Epidermal melanocyte (primary cell): ENCODE data around the gene FSTL1.

Experiments
- DNase-seq: peaks from one replicate; pipeline ENCODE4 v3.0.0; 2011; ENCODE audit warnings: low spot score; ENCODE audit not compliant: insufficient read length

Gene FSTL1

GRCh38 chr3:120355486-120355885 lies 95.3 kb downstream of the FSTL1 start:
- DNase-seq: no peak

- no peak for DNase-seq
Observed at GRCh38 chr3:120353463-120353862, 97.3 kb downstream of the FSTL1 start.

GRCh38 chr3:120352017-120352416 lies 98.8 kb downstream of the FSTL1 start:
- no peak for DNase-seq

GRCh38 chr3:120350401-120350941 lies 100.3 kb downstream of the FSTL1 start:
- peak; percentile 40 for DNase-seq

GRCh38 chr3:120349855-120350125 lies 101.0 kb downstream of the FSTL1 start:
- no peak for DNase-seq

GRCh38 chr3:120348991-120349854 lies 101.6 kb downstream of the FSTL1 start, which contains the start of gene LRRC58:
TSS of gene LRRC58 (minus strand) at chr3:120349354. CDS start at chr3:120349243, 111 bp downstream.
- peak; percentile 76 for DNase-seq

- no peak for DNase-seq
Observed at GRCh38 chr3:120348065-120348990, 102.5 kb downstream of the FSTL1 start.

- DNase-seq: no peak
Observed at GRCh38 chr3:120344349-120344748, 106.4 kb downstream of the FSTL1 start.
